Coronary artery (tissue), 2 donors: ENCODE results near the gene SLC12A9.
"Not testable (repeated sequence)": the region's sequence is repeated elsewhere in the genome, so short reads cannot be mapped to it uniquely, and the experiment has no call there.

ENCODE experiments used
- DNase-seq: peaks from one replicate; pipeline ENCODE4 v3.0.0-alpha.2; 2017; ENCODE audit warnings: low spot score
- H3K27ac ChIP-seq, 2 donors: fragments of 200-600 bp; sonication (generic); one replicate each; pipeline ENCODE4 v1.5.1; 2016 to 2019
- H3K4me3 ChIP-seq: fragments of 200-600 bp; sonication (generic); 2 replicates; pipeline ENCODE4 v1.5.1; 2016; ENCODE audit warnings: mild to moderate bottlenecking, moderate library complexity
- TF ChIP-seq, protein P1 (sequence below): fragments of 200-600 bp; sonication (generic); IDR thresholded peaks from one replicate; pipeline ENCODE4 v1.5.1; 2019; ENCODE audit warnings: antibody characterized with exemption

Gene SLC12A9

GRCh38 chr7:100811480-100811879, 41.0 kb upstream of the SLC12A9 start:
- TF ChIP-seq, protein P1, sequence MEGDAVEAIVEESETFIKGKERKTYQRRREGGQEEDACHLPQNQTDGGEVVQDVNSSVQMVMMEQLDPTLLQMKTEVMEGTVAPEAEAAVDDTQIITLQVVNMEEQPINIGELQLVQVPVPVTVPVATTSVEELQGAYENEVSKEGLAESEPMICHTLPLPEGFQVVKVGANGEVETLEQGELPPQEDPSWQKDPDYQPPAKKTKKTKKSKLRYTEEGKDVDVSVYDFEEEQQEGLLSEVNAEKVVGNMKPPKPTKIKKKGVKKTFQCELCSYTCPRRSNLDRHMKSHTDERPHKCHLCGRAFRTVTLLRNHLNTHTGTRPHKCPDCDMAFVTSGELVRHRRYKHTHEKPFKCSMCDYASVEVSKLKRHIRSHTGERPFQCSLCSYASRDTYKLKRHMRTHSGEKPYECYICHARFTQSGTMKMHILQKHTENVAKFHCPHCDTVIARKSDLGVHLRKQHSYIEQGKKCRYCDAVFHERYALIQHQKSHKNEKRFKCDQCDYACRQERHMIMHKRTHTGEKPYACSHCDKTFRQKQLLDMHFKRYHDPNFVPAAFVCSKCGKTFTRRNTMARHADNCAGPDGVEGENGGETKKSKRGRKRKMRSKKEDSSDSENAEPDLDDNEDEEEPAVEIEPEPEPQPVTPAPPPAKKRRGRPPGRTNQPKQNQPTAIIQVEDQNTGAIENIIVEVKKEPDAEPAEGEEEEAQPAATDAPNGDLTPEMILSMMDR, result no peak

GRCh38 chr7:100812729-100813128, 39.8 kb upstream of the SLC12A9 start:
- no peak for DNase-seq
- H3K27ac ChIP-seq, result no peak overlapping the region
- H3K4me3 ChIP-seq, result no peak overlapping the region
- TF ChIP-seq, protein P1, result no peak

More at GRCh38 chr7:100811480-100811879, 41.0 kb upstream of the SLC12A9 start:
- H3K4me3 ChIP-seq, result no peak overlapping the region
- H3K27ac ChIP-seq, result no peak overlapping the region
- DNase-seq, result no peak

- H3K4me3 ChIP-seq, DNase-seq: not testable (repeated sequence)
Measured at GRCh38 chr7:100816515-100816914, 36.0 kb upstream of the SLC12A9 start.

DNA sequence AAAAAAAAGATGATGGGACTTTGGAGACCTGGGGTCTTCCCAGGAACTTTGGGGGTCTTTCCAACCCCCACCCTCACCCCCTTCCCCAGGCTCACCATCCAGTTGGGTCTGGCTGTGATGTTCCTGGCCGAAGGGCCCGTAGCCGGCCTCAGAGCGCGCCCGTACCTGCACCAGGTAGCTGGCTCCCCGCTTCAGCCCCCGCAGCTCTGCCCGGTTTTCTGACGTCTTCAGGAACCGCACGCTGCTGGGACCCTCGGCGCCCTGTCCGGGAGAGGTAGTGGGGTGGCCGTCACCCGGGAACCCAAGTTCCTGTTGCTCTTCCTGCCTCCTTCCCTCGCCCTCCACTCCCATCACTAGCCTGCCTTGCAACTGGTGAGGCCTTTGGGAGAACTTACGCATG, 35.4 kb upstream of the SLC12A9 start:
- no peak overlapping the region for H3K27ac ChIP-seq
- DNase-seq, result no peak
- no peak overlapping the region for H3K4me3 ChIP-seq
- TF ChIP-seq, protein P1, result no peak

More at GRCh38 chr7:100816515-100816914, 36.0 kb upstream of the SLC12A9 start:
- H3K27ac ChIP-seq, result not testable (repeated sequence)

GRCh38 chr7:100818366-100818765, 34.1 kb upstream of the SLC12A9 start:
- Histone ChIP-seq H3K27ac (no peak overlapping the region), H3K4me3 (no peak overlapping the region)
- no peak for DNase-seq
- TF ChIP-seq, protein P1, result no peak

GRCh38 chr7:100818825-100819224, 33.7 kb upstream of the SLC12A9 start:
- TF ChIP-seq, protein P1, result no peak
- H3K27ac ChIP-seq, result no peak overlapping the region
- no peak overlapping the region for H3K4me3 ChIP-seq
- no peak for DNase-seq

- no peak for DNase-seq
- no peak overlapping the region for H3K27ac ChIP-seq
- TF ChIP-seq, protein P1, result no peak
Measured at GRCh38 chr7:100819586-100819985, 32.9 kb upstream of the SLC12A9 start.

More at GRCh38 chr7:100819586-100819985, 32.9 kb upstream of the SLC12A9 start:
- no peak overlapping the region for H3K4me3 ChIP-seq
